GM12892 (cell line): ENCODE results near the gene ASMTL.

ENCODE experiments used
- POLR2A ChIP-seq: IDR thresholded peaks from 2 replicates; pipeline ENCODE4 v1.6.1; 2011; ENCODE audit warnings: low read depth, low read length, control low read depth
- TAF1 ChIP-seq: IDR thresholded peaks from 2 replicates; pipeline ENCODE4 v1.6.1; 2011; ENCODE audit warnings: low read depth, mild to moderate bottlenecking, control low read depth, low read length, borderline replicate concordance

- TF ChIP-seq POLR2A (no peak), TAF1 (no peak)
Observed at GRCh38 chrX:1422135-1422465, 30.6 kb downstream of the ASMTL start.
